ENCODE results near the gene MACROD2.

DNA sequence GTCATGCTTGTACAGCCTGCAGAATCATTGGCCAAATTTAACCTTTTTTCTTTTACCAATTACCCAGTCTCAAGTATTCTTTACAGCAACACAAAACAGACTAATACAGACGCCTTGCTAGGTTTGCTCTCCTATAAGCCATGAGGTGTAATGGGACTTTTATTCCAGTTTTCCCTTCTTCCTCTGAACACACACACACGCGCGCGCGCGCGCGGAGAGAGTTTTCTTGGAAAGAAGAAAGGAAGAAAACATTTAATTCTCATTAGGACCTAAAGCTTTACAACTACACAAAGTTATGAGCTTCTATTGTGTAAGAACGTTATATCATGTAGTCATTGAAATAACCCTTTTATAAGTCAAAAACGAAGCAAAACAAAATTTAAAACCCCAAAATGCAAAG lies 1023.6 kb downstream of the MACROD2 start:
- TF ChIP-seq, protein P1, sequence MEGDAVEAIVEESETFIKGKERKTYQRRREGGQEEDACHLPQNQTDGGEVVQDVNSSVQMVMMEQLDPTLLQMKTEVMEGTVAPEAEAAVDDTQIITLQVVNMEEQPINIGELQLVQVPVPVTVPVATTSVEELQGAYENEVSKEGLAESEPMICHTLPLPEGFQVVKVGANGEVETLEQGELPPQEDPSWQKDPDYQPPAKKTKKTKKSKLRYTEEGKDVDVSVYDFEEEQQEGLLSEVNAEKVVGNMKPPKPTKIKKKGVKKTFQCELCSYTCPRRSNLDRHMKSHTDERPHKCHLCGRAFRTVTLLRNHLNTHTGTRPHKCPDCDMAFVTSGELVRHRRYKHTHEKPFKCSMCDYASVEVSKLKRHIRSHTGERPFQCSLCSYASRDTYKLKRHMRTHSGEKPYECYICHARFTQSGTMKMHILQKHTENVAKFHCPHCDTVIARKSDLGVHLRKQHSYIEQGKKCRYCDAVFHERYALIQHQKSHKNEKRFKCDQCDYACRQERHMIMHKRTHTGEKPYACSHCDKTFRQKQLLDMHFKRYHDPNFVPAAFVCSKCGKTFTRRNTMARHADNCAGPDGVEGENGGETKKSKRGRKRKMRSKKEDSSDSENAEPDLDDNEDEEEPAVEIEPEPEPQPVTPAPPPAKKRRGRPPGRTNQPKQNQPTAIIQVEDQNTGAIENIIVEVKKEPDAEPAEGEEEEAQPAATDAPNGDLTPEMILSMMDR (IDR thresholded peaks at IDR 0.05): no peak
- no peak for TF ChIP-seq POLR2A (IDR thresholded peaks at IDR 0.05)
